GM19452 (cell line): Measurements from ENCODE around the gene UBE2J1.
"Not testable (repeated sequence)": the region's sequence is repeated elsewhere in the genome, so short reads cannot be mapped to it uniquely, and the experiment has no call there.

Experiments
- ATAC-seq: cut with Tn5 transposase; IDR thresholded peaks from one replicate; pipeline ENCODE4 v1.9.1; 2021; ENCODE audit not compliant: unreplicated experiment

The UBE2J1 gene

DNA sequence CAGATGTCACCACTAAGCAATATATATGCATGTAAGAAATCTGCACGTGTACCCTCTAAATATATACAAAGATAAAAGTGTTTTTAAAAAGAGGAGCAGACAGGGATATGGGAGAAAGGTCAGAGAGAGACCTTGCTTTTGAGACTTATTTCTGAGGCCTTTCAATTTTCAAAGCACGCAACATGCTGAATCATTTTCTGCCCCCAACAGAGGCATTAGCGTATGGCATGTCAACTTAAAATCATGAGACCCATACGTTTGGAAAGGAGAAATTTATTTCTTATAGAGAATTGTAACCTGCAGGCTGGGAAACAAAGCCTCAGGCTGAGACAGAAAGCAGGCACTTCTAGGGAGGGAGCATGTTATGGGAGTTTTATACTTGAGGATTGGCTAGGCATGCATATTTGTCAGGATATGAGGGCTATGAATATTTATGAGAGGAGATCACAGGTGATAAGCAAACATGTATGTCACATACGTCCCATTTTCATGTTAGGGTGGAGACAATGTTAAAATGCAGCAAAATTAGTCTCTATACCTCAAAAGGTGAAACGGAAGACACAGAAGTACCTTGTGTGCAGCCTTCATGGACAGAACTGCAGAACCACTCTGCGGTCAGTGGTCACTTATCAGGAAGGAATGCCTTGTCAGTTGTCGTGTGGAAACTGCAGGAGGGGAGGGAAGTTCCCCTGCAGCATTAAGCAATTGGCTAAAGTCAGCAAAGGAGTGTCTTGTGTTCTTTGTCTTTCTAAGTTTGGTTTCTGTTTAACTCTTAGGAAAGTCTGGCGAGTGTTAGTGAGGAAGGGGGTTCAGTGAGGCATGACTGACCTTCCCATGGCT lies 31.2 kb downstream of the UBE2J1 start:
- ATAC-seq = no peak

DNA sequence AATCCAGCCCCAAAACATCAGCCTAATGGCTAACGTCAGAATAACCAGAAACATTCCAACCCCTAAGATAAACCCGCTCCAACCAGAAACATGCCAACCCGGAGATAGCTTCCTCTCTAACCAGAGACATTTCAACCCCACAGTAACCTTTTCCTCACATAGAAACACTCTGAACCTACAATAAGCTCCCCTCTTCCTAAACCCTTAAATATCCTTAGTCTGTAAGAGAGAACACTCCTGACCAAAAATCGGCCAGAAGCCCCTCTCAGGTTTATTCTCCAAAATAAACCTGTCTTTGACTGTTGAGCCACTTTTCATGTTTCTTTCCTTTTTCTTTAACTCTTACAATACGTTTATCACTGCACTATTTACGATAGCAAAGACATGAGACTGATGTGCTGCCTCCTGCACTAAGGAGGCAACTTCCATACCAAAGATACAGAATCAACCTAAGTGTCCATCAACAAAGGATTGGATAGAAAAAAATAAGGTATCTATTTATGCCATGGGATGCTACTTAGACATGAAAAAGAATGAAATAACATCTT lies 32.4 kb downstream of the UBE2J1 start:
- ATAC-seq = no peak

DNA sequence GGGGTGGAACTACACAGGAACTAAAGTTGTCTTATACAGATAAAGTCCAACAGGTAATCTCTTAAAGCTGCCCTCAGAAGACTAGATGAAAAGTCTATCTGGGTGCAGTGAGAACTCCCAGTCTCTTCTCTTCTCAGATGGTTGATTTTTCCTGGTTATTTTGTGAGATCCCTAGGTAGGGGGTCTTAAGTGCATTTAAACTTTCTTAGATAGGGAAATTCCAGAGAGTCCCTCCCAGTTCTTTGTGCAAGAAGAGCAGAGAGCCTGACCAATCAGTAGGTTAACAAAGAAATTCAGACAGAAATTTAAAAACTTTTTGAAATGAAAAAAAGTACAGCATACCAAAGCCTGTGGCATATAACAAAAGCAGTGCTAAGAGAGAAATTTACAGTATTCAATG lies 35.5 kb downstream of the UBE2J1 start:
- no peak for ATAC-seq

DNA sequence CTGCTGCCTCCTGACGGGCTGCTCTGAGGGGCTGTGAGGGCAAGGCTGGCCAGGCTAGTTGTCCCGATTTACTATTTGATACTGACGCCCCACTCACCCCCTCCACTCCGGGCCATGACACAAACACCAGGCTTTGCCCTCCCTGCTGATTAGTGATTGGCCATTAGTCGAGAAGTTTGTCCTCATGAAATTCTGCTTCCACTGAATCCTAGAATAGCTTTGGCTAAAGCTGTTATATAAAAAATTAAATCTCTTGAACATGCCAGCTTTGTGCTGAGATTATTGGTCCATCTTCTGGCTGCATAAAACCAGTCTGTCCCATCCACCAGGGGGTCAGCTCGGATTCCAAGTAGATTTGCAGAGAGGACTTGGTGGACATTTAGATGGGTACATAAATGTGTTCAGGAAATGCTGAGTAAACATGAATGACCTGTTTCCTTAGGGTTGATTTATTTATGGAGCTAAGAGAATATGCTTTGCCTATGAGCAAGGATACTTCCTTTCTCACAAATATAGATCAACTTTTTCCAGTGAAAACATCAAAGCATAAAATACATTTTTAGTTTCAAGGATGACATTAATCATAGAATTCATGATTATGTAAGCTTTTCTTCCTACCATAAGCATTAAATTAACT lies 37.2 kb downstream of the UBE2J1 start, which contains the start of gene GABRR2:
Gene GABRR2 (minus strand): TSS at position 51 of the 637 bp plus-strand sequence. CDS start 134 bp downstream, outside the sequence.
- ATAC-seq = no peak

DNA sequence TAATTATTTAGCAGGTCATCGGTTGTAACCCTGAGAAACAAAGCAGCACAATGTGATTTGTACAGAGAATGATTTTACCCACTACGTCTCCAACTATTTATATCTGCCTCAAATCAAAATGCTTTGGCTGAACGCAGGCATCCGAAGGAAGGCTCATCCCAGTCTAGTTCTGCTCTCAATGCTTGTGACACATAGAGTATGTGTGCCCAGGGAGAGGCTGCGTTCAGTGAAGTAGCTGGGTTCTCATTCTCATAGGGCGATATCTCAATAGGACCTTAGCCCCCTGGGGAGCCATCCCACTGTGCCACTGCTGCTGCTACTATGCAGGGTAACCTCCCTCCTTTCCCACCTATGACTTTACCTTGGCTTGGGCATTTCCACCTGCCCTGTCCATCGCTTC lies 37.8 kb downstream of the UBE2J1 start:
- no peak for ATAC-seq

DNA sequence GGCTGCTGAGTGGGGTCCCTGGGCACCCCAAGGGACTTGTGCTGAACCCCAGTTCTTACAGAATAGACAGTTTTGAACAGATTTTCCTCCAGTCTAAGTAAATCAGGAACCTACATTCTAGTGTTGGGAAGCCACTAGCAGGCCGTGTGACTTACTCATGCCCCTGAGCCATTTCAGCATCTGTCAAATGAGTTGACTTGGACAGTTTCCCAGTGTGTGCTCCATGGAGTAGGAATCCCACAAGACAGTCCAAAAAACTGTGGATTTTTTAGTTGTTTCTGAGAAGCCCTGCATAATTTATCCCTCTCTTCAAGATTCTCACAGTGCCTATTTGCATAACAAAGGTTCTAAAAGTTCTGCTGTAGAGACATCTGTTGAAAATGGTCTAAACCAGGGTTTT lies 39.5 kb downstream of the UBE2J1 start:
- no peak for ATAC-seq

DNA sequence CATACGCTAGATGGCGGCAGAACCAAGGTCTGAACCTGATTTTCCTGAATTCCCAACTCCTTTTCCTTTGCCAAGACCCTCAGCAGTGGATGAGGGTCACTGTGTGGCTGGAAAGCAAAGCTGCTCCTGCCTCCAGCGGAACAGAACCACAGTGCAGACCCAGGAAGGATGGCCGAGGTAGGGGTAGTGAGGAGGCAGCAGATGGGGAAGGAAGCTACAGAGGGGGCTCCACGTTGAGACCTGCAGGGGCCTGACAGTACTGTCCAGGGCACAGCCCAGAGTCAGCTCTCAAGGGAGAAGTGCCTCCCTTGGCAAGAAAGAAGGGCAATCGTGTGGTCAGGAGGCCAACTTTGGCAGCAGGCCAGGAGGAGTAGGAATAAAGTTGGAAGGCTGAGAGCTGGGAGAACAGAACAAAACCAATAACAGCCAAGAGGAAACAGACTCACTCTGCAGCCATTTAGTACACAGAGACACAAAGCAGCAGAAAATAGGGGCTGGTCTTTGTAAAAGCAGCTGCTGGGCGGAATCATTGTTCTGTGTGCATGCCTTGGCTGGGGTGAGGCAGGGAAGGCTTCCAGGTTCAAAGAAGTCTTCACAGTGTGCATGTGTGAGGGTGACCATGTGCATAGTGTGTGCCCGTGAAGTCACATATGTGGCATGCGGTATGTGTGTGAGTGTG lies 40.5 kb downstream of the UBE2J1 start:
- ATAC-seq = no peak

DNA sequence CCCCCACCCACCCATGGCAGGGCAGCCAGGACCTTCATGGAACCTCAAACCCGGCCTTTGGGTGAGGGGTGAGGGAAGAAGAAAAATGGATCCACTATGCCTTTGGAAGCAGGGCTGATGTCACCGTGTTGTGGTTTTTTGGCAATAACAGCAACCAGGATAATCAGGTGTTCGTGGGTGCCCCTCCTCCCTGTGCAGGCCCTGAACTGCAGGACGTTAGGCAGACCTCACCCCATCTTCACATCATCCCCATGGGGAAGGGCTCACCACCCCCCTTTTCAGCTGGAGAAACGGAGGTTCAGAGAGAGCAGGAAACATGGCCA lies 41.0 kb downstream of the UBE2J1 start:
- no peak for ATAC-seq

DNA sequence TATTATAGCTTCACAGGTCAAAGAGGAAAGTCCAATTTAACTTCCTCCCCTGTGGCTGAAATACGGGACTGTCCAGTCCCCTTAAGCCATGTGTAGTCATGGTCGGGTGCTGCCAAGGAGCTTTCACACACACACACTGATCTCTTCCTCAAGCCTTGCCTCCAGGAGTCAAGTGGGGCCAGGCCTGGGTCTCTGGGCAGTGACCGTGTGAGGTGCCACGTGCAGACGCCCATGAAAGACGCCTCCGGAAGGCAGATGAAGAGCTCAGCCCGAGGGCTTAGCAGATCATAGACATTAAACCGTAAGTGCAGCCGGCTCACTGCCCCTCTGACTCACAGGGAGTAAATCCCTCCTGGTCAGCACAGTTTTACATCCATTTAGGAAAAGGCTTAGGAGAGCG lies 41.6 kb downstream of the UBE2J1 start:
- ATAC-seq = no peak

DNA sequence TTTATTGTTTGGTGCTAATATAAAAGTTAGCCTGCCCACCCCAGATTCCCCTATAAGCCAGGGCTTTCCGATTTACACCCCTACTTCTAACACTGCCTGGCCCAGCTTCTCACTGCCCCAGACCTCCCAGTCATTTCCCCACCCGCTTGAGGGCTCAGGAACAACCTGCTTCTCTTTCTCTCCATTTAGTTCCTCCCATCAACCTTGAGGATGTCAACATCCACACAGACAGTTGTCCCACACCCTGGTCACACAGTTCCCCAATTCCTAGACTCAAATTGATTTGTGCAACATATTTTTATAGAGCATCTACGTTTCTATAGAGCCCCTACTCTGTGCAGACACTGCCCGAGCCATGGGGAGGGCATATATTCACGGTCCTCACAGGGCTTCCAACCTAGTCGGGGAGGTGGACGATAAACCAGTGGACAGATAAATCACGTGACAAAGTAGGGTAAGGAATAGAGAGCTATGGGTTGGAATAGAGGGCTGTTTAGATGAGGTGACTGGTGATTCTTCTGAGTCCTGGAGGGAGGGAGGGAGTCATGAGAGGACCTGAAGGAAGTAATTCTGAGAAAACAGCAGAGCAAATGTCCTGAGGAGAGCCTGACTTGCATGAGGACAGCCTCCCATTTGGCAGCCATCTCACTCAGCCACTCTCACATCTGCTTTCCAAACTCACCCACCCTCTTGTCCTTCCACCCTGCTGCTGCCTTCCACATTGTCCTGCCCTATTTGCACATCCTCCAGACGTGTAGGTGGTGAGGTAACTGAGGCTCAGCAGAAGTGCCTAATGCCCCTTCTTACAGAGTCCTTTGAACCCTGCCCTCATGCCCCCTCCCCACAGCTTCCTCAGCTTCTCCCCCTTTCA lies 43.8 kb downstream of the UBE2J1 start:
- no peak for ATAC-seq

DNA sequence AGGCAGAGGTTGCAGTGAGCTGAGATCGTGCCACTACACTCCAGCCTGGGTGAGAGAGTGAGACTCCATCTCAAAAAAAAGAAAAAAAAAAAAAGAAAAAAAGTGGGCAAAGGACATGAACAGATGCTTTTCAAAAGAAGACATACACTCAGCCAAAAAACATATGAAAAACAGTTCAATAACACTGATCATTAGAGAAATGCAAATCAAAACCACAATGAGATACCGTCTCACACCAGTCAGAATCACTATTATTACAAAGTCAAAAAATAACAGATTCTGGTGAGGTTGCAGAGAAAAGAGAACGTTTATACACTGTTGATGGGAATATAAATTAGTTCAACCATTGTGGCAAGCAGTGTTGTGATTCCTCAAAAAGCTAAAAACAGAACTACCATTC lies 48.0 kb downstream of the UBE2J1 start:
- ATAC-seq = not testable (repeated sequence)

DNA sequence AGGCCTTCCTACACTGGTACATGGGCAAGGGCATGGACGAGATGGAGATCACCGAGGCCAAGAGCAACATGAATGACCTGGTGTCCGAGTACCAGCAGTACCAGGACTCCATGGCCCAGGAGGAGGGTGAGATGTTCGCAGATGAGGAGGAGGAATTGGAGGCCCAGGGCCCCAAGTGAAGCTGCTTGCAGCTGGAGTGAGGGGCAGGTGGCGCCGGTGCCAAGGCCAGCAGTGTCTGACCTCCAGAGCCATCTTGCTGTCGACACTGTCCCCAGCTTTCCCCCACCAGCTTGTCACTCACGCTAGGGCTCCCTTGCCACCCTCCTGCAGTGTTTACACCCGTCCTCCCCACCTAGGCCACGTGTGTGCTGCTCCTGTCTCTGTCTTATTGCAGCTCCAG lies 49.6 kb downstream of the UBE2J1 start:
- ATAC-seq = no peak

DNA sequence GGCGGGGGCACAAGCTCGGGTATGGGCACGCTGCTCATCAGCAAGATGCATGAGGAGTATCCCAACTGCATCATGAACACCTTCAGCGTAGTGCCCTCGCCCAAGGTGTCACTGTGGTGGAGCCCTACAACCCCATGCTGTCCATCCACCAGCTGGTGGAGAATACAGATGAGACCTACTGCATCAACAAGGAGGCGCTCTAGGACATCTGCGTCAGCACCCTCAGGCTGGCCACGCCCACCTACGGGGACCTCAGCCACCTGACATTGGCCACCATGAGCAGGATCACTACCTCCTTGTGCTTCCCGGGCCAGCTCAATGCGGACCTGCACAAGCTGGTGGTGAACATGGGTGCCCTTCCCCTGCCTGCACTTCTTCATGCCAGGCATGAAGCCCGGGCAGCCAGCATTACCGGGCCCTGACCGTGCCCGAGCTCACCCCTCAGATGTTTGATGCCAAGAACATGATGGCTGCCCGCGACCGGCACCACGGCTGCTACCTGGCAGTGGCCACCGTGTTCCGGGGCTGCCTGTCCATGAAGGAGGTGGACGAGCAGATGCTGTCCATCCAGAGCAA lies 50.2 kb downstream of the UBE2J1 start:
- ATAC-seq = no peak

DNA sequence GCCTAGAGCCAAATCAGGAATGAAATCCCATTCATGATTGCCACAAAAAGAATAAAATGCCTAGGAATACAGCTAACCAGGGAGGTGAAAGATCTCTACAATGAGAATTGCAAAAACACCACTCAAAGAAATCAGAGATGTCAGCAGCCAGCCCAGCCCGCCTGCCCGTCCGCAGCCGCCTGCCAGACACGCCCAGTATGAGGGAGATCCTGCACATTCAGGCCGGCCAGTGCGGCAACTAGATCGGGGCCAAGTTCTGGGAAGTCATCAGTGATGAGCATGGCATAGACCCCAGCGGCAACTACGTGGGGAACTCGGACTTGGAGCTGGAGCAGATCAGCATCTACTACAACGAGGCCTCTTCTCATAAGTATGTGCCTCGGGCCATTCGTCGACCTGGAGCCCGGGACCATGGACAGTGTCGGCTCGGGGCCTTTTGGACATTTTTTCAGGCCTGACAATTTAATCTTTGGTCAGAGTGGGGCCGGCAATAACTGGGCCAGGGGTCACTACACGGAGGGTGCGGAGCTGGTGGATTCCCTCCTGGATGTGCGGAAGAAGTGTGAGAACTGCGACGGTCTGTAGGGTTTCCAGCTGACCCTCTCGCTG lies 50.8 kb downstream of the UBE2J1 start:
- ATAC-seq = no peak

DNA sequence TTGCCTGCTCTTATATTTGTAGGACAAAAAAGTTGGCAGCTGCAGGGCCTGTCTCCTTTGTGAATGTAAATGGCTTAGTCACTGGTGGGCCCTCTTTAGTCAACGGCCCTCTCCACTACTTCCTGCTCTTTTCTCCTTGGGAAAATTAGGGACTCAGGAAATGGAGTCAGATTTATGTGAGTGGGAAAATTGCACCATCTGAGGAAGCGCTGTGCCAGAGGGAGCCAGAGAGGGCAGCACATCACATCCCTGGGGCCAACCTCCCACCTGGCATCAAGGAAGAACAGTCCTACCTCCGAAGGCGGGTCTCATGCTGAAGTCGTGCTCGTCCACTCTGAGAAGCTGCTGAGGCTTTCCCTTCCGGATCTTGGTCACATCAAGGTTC lies 53.1 kb downstream of the UBE2J1 start:
- ATAC-seq = no peak

DNA sequence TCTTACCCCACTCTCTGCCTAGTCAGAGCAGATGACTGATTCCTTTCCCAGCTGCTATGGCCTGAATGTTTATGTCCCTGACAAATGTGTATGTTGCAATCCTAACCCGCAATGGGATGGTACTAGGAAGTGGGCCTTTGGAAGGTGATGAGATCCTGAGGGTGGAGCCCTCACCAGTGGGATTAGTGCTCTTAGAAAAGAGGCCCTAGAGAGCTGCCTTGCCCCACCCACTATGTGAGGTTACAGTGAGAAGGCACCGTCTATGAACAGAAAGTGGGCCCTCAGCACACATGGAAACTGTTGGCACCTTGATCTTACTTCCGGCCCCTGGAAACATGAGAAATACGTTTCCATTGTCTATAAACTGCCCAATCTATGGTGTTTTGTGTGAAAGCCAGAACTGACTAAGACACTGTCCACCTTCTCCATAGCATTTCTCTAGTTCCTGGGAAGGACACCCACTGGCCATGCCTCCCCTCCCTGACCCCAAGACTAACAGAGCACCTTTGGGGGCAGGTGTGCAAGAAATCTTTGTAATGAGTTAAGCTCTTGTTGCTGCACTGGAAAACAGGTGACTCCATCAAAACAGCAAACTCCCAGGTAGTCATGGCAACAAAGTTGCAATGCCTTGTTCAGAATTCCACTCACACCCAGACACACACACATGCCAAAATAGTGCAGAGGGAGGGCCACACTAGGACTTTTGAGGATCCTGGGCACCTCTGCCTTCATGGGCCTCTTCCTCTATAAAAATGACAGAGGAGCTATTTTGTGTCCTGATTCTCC lies 53.6 kb downstream of the UBE2J1 start:
- no peak for ATAC-seq

DNA sequence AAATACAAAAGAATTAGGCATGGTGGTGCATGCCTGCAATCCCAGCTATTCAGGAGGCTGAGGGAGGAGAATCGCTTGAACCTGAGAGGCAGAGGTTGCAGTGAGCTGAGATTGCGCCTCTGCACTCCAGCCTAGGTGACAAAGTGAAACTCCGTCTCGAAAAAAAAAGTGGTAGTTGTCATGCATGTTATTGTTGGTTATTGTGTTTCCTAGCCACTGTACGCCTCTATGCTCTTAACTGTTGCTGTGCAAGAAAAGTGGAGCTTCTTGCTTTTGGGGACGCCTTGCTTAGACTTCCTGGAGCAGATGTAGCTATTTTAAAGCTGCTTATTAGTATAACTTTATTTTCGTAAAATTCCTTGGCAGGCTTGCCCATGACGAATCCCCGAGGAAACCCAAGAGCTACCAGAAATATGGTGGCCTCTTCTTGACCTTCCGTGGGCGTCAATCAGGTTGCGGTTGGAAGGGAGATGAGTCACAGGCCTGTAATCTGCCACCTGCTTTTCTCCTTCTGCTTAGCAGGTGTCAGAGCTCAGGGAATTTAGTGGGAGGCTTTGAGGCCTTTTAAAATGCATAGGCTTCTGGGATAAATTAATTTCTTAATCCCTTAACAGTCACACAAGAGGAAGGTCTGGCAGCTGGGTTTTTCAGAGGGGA lies 54.7 kb downstream of the UBE2J1 start:
- ATAC-seq = peak; percentile 96

DNA sequence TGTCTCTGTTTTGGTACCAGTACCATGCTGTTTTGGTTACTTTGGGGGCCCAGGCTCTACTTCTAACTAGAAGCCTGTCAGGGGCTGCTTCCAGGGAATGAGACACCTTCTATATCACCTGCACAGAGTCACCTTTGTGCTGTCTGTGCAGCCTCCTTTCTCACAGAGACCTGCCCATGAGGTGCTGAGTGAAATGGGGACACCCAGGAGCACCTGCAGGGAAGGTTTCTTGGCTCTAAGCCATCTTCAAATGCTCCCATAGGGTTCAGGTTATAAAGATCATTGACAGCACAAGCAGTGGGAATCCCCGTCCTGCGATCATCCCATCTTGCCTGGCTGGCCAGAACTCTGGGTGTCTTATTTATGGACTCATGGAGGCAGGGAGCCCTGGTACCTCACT lies 56.5 kb downstream of the UBE2J1 start:
- no peak for ATAC-seq

DNA sequence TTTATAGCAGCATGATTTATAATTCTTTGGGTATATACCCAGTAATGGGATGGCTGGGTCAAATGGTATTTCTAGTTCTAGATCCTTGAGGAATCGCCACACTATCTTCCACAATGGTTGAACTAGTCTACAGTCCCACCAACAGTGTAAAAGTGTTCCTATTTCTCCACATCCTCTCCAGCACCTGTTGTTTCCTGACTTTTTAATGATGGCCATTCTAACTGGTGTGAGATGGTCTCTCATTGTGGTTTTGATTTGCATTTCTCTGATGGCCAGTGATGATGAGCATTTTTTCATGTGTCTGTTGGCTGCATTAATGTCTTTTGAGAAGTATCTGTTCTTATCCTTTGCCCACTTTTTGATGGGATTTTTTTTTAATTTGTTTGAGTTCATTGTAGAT lies 57.4 kb downstream of the UBE2J1 start:
- not testable (repeated sequence) for ATAC-seq
